Caco-2 (cell line): ENCODE data around the gene ZNF668. TPM values are rescaled to one million over a fixed set of nuclear protein-coding genes. Genes with fewer than 3 reads are reported as not detected.

Experiments used
- BruUV-seq: library from RNA; stranded (reverse); fragments of 400-500 nt; replicated peaks from 2 replicates; lab custom pipeline; 2021; lab: Mats Ljungman, UMichigan
- CTCF ChIA-PET: fragments of 300-600 bp; sonication (Branson Sonifier 250); formaldehyde crosslinking; loops from one replicate; lab custom pipeline; 2022; ENCODE audit warnings: antibody characterized with exemption; lab: Charles Lee
- POLR2A ChIA-PET: fragments of 300-600 bp; sonication (Branson Sonifier 250); formaldehyde crosslinking; loops from one replicate; lab custom pipeline; 2022; ENCODE audit warnings: antibody characterized with exemption; lab: Charles Lee
- DNase-seq, 2 experiments: peaks; one replicate each; pipeline versions ENCODE4 v3.0.0 to v3.0.0-alpha.2; 2020 to 2022
- H3K27me3 ChIP-seq: replicated peaks from 2 replicates; pipeline ENCODE4 v1.6.0; 2011; ENCODE audit warnings: low read length; ENCODE audit not compliant: control insufficient read depth, insufficient read depth
- H3K36me3 ChIP-seq: 2 replicates; pipeline ENCODE4 v1.5.1; 2011; ENCODE audit warnings: low read length; ENCODE audit not compliant: control insufficient read depth, insufficient read depth
- H3K4me1 ChIP-seq: fragments of 250-450 bp; sonication (Bioruptor Pico); 2 replicates; pipeline ENCODE4 v1.5.1; 2020; ENCODE audit warnings: mild to moderate bottlenecking
- H3K4me3 ChIP-seq: 2 replicates; pipeline ENCODE4 v1.5.1; 2011; ENCODE audit warnings: low read depth, mild to moderate bottlenecking, control low read depth, low read length
- H3K9me3 ChIP-seq: fragments of 250-450 bp; sonication (Bioruptor Pico); 2 replicates; pipeline ENCODE4 v1.5.1; 2020; ENCODE audit warnings: mild to moderate bottlenecking, moderate library complexity
- H3K27ac Mint-ChIP-seq: one replicate; pipeline ENCODE4 v1.8.0; 2022; ENCODE audit warnings: mixed read lengths; ENCODE audit not compliant: unreplicated experiment
- H3K27me3 Mint-ChIP-seq: one replicate; pipeline ENCODE4 v1.8.0; 2022; ENCODE audit warnings: mixed read lengths; ENCODE audit not compliant: insufficient read depth, unreplicated experiment
- H3K36me3 Mint-ChIP-seq: one replicate; pipeline ENCODE4 v1.8.0; 2022; ENCODE audit warnings: mild to moderate bottlenecking, mixed read lengths; ENCODE audit not compliant: insufficient read depth, unreplicated experiment
- H3K4me1 Mint-ChIP-seq: one replicate; pipeline ENCODE4 v1.8.0; 2022; ENCODE audit warnings: low read depth, mixed read lengths; ENCODE audit not compliant: unreplicated experiment
- H3K4me3 Mint-ChIP-seq: one replicate; pipeline ENCODE4 v1.8.0; 2022; ENCODE audit warnings: mild to moderate bottlenecking, moderate library complexity, mixed read lengths; ENCODE audit not compliant: unreplicated experiment
- H3K9me3 Mint-ChIP-seq: one replicate; pipeline ENCODE4 v1.8.0; 2022; ENCODE audit warnings: mixed read lengths; ENCODE audit not compliant: unreplicated experiment
- CTCF ChIP-seq, 2 experiments: fragments of 200-600 bp in 1 of 2; IDR thresholded peaks; 1 replicate in 1 of 2; 2 replicates in 1 of 2; pipeline versions ENCODE4 v1.5.1 to v1.8.0; 2011 to 2022; ENCODE audit warnings: antibody characterized with exemption in 1 of 2, control low read depth in 1 of 2, inconsistent platforms in 1 of 2, low read depth in 1 of 2, low read length in 1 of 2, mild to moderate bottlenecking in 1 of 2, moderate library complexity in 1 of 2; ENCODE audit not compliant: insufficient read depth in 1 of 2, severe bottlenecking in 1 of 2, unreplicated experiment in 1 of 2
- intact Hi-C: fragments of 100-400 bp; cut with micrococcal nuclease; formaldehyde crosslinking; loops from one replicate; pipeline ENCODE4 v1.10.0; 2022; ENCODE audit not compliant: unreplicated experiment
- total RNA-seq: library from RNA; stranded (reverse); gene quantifications from 2 replicates; pipeline ENCODE4 v1.2.3, GENCODE V29; 2022

ZNF668 gene
- total RNA-seq, 1 experiment from 2014 or later, result 8.7 TPM

GRCh38 chr16:31108794-31109558, 34.9 kb upstream of the ZNF668 start:
- Mint-ChIP-seq H3K4me3 (peak overlapping the region; percentile 79), H3K9me3 (no peaks in the 10 kb centered on the region), H3K36me3 (peaks cover 13% of the 10 kb centered on the region), H3K27ac (peak overlapping the region; percentile 59), H3K27me3 (no peaks in the 10 kb centered on the region), H3K4me1 (peaks cover 12% of the 10 kb centered on the region)
- ChIA-PET POLR2A (no interaction called here), CTCF (no interaction called here)
- Histone ChIP-seq H3K36me3 (no peaks in the 10 kb centered on the region), H3K4me1 (peaks cover 8% of the 10 kb centered on the region), H3K4me3 (peak overlapping the region; percentile 97), H3K9me3 (no peaks in the 10 kb centered on the region), H3K27me3 (no peaks in the 10 kb centered on the region)
- DNase-seq, result no peak
- intact Hi-C loops, result loop anchor here (5.0 kb wide), 1 partner anchor 33 kb away; no protein-coding TSS in a partner anchor
- TF ChIP-seq CTCF (IDR thresholded peaks at IDR 0.05; ENCODE audit: insufficient read depth in 1 of 2, low read depth in 1 of 2, low read length in 1 of 2, severe bottlenecking in 1 of 2, unreplicated experiment in 1 of 2), result no peak
- BruUV-seq, result TSS peak; percentile 29

DNA sequence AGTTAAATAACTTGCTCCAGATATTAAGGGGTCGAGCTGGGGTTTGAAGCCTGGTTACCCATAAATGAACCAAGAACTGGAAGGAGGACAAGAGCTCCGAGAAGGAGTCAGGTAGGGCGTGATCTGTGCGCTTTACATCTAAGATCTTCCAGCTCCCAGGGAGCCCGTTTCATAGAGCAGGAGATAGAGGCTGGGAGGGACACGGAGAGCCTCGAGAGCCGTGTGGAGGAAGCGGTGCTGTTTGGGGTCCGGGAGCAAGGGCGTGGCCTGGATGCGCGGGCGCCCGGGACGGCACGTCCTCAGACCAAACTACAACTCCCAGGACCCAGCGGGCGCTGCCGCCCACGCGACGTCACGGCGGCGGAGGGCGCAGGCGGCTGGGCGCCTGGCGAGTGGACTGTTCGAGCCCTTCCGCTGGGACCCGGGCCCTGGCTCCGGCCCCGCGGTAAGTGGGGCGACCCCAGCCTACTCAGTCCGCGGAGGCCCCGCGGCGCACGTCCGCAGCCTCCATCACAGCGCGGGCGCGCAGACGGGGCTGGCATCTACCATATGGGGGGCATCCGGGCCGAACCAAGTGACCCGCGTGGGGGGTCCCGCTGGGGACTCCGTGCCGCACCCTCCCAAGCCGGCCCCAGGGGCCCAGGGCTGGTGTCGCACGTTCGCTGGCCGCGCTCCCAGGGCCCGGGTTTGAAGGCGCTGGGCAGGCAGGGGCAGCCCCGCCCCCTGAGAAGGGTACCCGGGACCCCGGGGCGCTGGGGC, 34.2 kb upstream of the ZNF668 start, which contains the start of gene BCKDK:
TSS of gene BCKDK (plus strand) at position 352 of the 759 bp plus-strand sequence. CDS start 838 bp downstream, outside the sequence.
- Mint-ChIP-seq H3K27ac (peak within 1 kb of the TSS; percentile 73), H3K27me3 (no peaks in the 10 kb centered on the region), H3K9me3 (peaks cover 7% of the 10 kb centered on the region)

More for the DNA sequence above, 34.2 kb upstream of the ZNF668 start, which contains the start of gene BCKDK:
- Histone ChIP-seq H3K27me3 (no peaks in the 10 kb centered on the region), H3K4me3 (peak within 1 kb of the TSS; percentile 97), H3K36me3 (no peaks in the 10 kb centered on the region), H3K4me1 (peaks cover under 1% of the 10 kb centered on the region), H3K9me3 (no peaks in the 10 kb centered on the region)
- BruUV-seq, result no TSS peak
- ChIA-PET POLR2A (no interaction called here), CTCF (interaction anchor here (0.5 kb wide), 1 partner anchor 26 kb away, joined by 3 read pairs; no protein-coding TSS in a partner anchor)
- Mint-ChIP-seq H3K4me1 (peaks cover 6% of the 10 kb centered on the region), H3K4me3 (peak within 1 kb of the TSS; percentile 79), H3K36me3 (peaks cover 13% of the 10 kb centered on the region)
- peak; percentile 64 to 75 for DNase-seq
- TF ChIP-seq CTCF (IDR thresholded peaks at IDR 0.05; ENCODE audit: insufficient read depth in 1 of 2, low read depth in 1 of 2, low read length in 1 of 2, severe bottlenecking in 1 of 2, unreplicated experiment in 1 of 2), result no peak
- intact Hi-C loops, result loop anchor here (5.0 kb wide), 1 partner anchor 34 kb away; no protein-coding TSS in a partner anchor
